NCI-H2196 (cell line): ENCODE data around the gene ALDH2.
"Not testable (repeated sequence)": the region's sequence is repeated elsewhere in the genome, so short reads cannot be mapped to it uniquely, and the experiment has no call there.

ENCODE experiments used
- DNase-seq: peaks from one replicate; lab custom pipeline; 2025; ENCODE audit not compliant: unreplicated experiment; lab: John Stamatoyannopoulos, UW

ALDH2 gene

DNA sequence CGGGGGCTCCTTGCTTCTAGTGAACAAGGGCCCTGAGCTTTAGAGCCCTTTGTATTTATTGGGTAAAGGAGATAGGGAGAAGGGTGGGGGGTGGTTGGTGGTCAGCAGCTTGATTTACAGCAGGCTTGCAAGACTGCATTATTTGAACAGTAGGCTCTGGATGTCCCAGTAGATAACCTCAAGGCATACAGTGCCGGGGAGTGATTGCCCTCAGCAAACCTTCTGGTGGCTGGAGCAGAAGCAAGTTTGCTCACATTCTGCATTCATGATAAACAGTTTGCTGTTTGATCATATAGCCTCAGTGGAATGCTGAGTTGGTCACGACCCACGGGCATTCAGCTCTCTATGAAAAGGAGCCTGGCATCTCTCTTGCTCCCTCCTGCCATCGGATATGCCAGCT is 58.8 kb downstream of the ALDH2 start:
- DNase-seq: no peak

DNA sequence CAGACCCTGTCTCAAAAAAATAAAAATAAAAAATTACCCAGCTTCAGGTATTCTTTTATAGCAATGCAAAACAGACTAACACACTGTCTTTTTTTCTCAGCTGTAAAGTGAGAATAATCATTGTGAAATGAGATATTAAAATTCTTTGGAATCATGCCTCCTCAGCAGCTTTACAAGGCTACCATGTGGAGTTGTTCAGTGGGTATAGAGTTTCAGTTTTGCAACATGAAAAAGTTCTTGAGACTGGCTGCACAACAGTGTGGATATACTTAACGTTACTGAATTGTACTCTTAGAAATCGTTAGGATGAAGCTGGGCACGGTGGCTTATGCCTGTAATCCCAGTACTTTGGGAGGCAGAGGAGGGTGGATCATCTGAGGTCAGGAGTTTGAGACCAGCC is 59.6 kb downstream of the ALDH2 start:
- DNase-seq: no peak

DNA sequence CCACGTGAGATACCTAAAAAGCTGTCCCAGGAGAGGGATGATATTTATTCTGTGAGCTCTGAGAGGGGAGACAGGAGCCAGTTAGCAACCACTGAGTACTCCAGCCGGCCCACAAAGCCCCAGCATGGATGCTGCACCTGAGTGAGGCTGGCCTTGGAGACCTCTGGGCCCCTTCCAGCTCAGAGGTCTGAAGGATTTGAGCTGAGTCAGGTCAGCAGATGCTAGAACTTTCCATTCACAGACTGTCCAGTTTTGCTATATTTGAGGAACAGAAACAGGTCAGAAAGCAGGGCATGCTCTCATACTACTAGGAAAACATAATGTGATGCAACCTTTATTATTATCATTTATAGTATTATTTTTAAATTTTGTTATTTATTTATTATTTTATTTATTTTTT is 60.3 kb downstream of the ALDH2 start:
- DNase-seq: no peak

DNA sequence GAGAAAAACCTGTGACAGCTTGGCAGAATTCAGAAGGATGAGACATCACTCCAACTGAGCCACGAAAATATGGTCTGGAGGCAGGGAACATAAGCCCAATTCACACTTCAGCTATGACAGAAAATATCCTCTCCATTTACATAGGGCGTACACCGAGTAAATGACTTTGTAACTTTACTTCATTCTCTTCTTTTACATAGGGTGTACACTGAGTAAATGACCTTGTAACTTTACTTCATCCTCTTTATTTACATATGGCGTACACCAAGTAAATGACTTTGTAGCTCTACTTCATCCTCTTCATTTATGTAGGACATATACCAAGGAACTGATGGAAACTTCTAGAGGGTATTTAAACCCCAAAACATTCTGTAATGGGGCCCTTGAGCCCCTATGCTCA is 61.2 kb downstream of the ALDH2 start:
- no peak for DNase-seq

DNA sequence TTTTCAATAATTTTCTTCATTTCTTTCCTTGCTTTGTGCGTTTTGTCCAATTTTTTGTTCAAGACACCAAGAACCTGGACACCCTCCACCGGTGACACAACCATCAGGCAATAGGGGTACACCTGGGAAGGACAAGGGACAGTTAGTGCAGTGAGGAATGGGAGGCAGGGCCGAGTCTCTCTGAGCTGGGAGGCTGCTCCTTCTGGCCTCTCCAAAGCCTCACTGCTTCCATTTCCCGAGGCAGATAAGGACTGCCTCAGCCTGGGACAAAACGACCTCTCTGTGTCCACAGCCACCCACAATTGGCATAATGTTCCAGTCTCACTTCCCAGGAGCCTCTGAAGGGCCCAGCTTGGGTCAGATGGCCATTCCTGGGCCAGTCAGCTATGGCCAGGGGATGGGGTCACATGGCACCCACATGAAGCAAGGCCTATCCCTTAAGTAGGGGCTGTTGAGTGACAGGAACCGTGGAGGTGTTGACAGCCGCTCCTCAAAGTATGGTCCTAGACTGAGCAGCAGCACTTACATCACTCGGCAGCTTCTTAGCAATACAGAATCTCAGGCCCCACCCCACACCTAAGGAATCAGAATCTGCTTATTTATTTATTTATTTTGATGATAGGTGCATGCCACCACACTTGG is 61.7 kb downstream of the ALDH2 start:
- DNase-seq: no peak

DNA sequence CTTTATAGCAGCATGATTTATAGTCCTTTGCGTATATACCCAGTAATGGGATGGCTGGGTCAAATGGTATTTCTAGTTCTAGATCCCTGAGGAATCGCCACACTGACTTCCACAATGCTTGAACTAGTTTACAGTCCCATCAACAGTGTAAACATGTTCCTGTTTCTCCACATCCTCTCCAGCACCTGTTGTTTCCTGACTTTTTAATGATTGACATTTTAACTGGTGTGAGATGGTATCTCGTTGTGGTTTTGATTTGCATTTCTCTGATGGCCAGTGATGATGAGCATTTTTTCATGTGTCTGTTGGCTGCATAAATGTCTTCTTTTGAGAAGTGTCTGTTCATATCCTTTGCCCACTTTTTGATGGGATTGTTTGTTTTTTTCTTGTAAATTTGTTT is 62.9 kb downstream of the ALDH2 start:
- not testable (repeated sequence) for DNase-seq

DNA sequence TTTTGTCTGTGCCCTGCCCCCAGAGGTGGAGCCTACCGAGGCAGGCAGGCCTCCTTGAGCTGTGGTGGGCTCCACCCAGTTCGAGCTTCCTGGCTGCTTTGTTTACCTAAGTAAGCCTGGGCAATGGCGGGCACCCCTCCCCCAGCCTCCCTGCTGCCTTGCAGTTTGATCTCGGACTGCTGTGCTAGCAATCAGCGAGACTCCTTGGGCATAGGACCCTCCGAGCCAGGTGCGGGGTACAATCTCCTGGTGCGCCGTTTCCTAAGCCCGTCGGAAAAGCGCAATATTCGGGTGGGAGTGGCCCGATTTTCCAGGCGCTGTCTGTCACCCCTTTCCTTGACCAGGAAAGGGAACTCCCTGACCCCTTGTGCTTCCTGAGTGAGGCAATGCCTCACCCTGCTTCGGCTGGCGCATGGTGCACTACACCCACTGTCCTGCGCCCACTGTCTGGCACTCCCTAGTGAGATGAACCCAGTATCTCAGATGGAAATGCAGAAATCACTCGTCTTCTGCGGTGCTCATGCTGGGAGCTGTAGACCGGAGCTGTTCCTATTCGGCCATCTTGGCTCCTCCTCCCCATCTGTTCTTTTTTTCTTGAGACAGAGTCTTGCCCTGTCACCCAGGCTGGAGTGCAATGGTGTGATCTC is 68.1 kb downstream of the ALDH2 start:
- DNase-seq: not testable (repeated sequence)

DNA sequence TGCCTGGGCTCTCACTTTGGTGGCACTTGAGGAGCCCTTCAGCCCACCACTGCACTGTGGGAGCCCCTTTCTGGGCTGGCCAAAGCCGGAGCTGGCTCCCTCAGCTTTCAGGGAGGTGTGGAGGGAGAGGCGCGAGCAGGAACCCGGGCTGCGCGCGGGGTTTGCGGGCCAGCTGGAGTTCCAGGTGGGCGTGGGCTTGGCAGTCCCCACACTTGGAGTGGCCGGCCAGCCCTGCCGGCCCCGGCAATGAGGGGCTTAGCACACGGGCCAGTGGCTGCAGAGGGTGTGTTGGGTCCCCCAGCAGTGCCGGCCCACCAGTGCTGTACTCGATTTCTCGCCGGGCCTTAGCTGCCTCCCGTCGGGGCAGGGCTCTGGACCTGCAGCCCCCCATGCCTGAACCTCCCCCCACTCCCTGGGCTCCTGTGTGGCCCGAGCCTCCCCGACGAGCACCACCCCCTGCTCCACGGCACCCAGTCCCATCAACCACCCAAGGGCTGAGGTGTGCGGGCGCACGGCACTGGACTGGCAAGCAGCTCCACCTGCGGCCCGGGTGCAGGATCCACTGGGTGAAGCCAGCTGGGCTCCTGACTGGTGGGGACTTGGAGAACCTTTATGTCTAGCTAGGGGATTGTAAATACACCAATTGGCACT is 68.9 kb downstream of the ALDH2 start:
- DNase-seq: not testable (repeated sequence)

DNA sequence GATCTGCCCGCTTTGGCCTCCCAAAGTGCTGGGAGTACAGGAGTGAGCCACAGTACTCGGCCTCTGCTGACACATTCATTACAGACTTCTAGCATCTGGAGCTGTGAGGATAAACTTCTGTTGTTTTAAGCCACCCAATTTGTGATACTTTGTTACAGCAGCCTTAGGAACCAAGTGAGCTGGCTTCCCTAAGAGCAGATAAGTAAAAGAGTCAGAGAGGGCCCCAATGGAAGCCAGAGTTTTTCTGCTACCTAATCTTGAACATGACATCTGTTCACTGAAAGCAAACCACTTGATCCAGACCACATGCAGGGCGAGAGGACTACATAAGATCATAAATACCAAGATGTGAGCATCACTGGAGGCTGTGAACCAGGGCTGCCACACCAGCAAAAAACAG is 71.6 kb downstream of the ALDH2 start:
- DNase-seq: no peak

DNA sequence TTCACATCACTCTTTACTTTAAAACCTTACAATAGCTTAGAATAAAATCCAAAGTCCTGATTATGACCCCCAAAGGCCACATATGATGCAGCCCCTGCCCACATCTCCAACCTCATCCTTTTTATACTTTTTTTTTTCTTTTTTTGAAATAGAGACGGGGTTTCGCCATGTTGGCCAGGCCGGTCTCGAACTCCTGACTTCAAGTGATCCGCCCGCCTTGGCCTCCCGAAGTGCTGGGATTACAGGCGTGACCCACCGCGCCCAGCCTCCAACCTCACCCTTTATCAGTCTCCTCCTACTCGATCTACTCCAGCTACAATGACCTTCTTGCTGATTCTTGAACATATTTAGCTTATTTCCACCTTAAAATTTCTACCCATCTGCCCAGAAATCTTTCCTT is 74.1 kb downstream of the ALDH2 start:
- DNase-seq: no peak

DNA sequence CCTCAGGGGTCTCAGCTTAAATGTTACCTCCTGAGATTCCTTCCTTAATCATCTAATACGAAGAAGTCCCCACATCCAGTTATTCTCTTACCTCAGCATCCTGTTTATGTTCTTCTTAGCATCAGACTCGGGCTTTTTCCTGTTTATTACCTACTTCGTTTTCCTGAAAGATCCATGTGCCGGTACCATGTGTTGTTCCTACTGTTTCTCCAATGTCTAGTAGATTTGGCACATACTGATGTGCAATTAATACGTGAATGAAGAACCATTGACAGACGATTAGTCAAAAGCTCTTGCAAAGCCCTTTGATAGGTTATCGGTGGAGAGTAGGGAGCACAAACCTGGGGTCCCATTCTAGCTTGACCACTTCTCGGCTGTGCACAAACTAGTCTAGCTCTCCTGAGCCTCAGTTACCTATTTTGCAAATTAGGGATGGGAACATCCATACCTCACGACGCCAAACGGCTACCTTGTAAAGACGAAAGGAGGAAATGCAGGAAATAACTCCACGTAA is 74.6 kb downstream of the ALDH2 start:
- DNase-seq: no peak

DNA sequence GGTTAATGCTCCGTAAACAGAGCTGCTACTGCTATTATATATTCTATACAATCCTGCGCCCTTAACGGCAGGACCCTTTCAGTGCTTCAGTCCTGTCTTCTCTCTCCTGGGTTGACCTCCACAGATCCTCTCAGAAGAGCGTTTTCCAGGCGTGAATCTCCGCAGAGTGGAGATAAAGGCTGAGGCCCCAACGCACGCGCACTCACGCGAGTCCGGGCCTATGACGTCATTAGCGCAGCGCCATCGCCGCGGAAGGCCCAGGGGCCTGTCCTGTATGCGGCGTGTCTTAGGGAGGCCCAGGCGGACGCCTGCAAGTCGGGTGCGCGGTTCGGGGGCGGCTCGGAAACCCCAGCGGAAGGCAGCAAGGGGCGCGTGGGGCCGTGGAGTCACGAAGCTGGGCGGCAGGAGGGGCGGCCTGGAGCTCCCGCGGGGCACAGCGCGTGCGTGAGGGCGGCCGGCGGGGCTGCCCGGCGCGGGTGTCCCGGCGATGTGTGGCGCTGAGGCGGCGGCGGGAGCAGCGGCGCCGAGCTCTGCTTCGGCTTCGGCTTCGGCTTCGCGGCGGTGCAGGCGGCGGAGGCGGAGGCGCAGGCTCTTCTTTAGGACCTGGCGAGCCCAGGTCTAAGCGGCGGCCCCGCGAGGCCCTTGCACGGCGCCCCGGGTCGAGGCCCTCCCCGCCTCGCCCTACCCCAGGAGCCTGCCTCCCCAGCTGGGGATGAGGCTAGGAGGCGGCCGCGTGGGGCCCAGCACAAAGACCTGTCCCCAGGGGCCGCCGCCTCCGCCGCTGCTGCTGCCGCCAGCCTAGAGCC is 75.2 kb downstream of the ALDH2 start, which contains the start of gene MAPKAPK5:
TSS of gene MAPKAPK5 (plus strand) at position 479 of the 806 bp plus-strand sequence. CDS start 506 bp downstream, outside the sequence.
- peak; percentile 94 for DNase-seq

DNA sequence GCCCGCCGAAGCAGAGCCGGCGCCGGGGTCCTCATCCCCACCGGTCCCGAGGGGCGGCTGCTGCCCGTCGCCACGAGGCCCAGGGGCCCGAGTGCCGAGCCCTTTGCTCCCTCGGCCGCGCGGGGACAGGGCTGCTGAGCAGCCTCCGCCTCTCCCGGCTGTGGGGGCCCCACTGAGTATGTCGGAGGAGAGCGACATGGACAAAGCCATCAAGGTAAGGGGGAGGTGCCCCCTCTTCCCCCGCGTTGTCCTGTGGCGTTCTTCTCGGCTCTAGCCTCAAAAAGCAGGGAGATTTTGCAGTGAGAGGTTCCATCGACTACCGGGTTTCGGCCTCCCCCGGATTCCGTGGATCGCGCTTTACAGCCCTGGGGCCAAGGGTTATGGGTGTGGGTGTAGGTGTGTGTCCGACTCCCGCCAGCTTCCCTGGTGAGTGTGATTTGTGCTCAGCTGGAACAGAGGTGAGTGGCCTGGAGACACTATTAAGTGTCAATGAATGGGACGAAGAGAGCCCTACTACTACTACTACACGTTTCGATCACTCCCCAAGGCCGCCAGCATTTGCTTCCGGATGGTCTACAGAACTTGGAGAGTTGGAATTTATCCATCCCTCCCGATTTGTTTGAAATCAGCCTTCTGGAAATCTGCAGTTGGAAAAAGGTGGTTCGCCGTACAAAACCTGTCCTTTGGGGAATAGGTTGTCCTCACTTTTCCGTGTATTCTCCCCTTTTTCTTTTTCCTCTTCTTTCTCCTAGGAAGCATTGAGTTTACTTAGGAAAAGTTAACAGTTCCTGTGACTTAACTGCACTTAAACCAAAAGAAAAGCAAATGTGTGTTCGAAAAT is 76.0 kb downstream of the ALDH2 start:
- DNase-seq: no peak

DNA sequence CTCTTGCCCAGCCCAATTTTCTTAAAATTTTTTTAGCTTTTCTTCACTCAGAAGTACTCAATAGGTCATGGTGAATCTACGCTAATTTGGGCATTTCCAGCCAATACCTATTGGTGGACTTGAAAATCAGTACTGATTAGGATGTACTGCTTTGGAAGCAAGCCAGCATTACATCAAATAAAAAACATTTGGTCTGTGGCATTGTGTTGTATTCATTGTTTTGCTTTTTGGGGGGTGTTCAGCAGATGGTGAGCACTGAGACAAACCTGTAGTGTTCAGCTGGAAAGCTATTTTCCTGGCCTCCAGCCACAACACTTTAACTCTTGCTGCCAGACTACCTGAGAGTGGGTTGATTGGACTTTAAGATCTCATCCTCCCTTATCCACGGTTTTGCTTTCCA is 79.3 kb downstream of the ALDH2 start:
- DNase-seq: no peak

DNA sequence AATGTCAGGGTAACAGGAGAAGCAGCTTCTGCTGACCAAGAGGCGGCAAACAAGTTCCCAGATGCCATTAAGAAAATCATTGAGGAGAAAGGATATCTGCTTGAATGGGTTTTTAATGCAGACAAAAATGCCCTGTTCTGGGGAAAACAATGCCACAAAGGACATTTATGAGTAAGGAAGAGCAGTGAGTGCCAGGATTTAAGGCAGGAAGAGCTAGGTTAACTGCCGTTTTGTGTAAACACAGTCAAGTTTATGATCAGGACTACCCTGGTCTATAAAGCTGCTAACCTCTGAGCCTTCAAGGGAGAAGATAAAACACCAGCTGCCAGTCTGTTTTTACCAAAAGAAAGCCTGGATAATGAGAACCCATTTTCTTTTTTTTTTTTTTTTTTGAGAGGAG is 83.8 kb downstream of the ALDH2 start:
- no peak for DNase-seq

DNA sequence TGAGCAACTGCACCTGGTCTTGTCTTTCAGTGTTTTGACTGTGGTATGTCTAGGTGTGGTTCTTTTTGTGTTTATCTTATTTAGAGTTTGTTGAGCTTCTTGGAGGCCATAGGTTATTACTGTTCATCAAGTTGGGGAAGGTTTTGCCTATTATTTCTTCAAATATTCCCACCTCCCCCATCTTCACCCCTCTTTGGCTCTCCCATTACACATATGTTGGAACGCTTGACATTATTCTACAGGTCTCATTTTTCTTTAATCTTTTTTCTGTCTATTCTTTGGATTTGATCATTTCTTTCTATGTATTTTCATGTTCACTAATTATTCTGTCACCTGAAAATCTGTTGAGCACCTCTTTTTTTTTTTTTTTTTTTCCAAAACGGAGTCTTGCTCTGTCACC is 91.5 kb downstream of the ALDH2 start:
- no peak for DNase-seq

DNA sequence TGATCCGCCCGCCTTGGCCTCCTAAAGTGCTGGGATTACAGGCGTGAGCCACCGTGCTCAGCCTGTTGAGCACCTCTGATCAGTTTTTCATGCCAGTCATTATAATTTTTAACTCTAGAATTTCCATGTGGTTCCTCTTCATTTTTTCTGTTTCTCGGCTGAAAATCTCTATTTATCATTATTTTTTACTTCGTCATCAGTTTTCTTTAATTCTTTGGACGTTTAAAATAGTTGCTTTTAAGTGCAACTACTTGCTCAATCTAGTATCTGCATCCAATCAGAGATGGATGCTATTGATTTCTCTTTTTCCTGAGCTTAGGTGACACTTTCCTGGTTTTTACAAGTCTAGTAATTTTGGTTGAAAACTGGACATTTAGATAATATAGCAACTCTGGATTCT is 92.0 kb downstream of the ALDH2 start:
- no peak for DNase-seq

DNA sequence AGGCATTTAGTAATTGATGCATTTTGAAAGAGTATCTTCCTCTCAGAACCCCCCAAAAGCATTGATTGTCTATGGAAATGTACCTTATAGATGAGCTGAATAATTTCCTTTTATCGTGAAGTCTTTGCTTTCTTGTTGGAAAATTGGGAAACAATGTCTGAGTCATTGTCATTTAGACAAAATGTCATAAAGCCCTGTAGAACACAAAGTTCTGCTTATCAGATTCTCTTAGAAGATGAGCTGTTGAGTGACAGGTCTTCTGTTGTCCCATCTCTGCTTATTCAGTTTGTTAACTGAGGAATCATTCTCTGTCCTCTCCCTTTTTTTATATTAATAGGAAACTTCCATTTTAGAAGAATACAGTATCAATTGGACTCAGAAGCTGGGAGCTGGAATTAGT is 98.2 kb downstream of the ALDH2 start:
- no peak for DNase-seq
